ENCODE data around the gene PRG2. TPM values are rescaled to one million over a fixed set of nuclear protein-coding genes. Genes with fewer than 3 reads are reported as not detected.

PRG2 gene
- total RNA-seq, 1 experiment from 2014 or later, result 0.57 TPM

DNA sequence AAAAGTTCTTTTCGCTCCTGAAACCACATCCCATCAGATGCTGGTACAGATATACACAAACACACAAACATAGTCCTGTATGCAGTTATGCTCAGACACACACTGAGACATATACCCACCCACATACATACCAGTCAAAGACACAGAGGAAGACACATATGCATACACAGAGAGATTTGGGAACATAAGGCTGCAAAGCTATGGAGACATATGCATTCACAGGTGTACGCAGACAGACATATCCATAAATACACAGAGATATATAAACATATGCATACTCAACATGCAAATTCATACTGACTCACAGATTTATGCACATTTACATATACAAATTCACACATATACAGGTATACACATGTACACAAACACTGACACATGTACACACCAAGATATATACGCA lies 15.5 kb downstream of the PRG2 start:
- POLR2A ChIA-PET, result no interaction called here
- TF ChIP-seq GABPB1 (CRISPR knock-in tag; IDR thresholded peaks at IDR 0.05), result no peak
- TF ChIP-seq KAT7 (CRISPR knock-in tag; IDR thresholded peaks at IDR 0.05; ENCODE audit: borderline replicate concordance), result no peak
- TF ChIP-seq AR (CRISPR knock-in tag; IDR thresholded peaks at IDR 0.05), result no peak
- CTCF ChIA-PET, result no interaction called here
- Mint-ChIP-seq H3K9me3 (peaks cover 6% of the 10 kb centered on the region), H3K27me3 (ENCODE audit: low read depth) (peaks cover 23% of the 10 kb centered on the region), H3K27ac (no peak overlapping the region), H3K4me3 (no peak overlapping the region), H3K36me3 (no peaks in the 10 kb centered on the region), H3K4me1 (peaks cover 2% of the 10 kb centered on the region; the same call in 1 of the 2 replicates)
- DNase-seq (ENCODE audit: low spot score) (no peak), ATAC-seq (no peak)

GRCh38 chr11:57373146-57373545 lies 17.3 kb downstream of the PRG2 start:
- DNase-seq (ENCODE audit: low spot score), result no peak
- no peaks in the 10 kb centered on the region for H3K36me3 Mint-ChIP-seq
- TF ChIP-seq NFATC4 (CRISPR knock-in tag; IDR thresholded peaks at IDR 0.05), result no peak
- no peak for TF ChIP-seq KAT7 (CRISPR knock-in tag; IDR thresholded peaks at IDR 0.05; ENCODE audit: borderline replicate concordance)
- no peak for TF ChIP-seq RORB (CRISPR knock-in tag; IDR thresholded peaks at IDR 0.05)
- no peak for TF ChIP-seq ZNF512 (CRISPR knock-in tag; IDR thresholded peaks at IDR 0.05; ENCODE audit: borderline replicate concordance)
- CTCF ChIA-PET, result interaction anchor here (1.1 kb wide), 1 partner anchor 8 kb away, joined by 3 read pairs; no protein-coding TSS in a partner anchor
- H3K27me3 Mint-ChIP-seq (ENCODE audit: low read depth), result peaks cover 17% of the 10 kb centered on the region
- peaks cover 2% of the 10 kb centered on the region; the same call in 1 of the 2 replicates for H3K4me1 Mint-ChIP-seq
- no peak overlapping the region for H3K4me3 Mint-ChIP-seq
- no peak overlapping the region for H3K27ac Mint-ChIP-seq
- POLR2A ChIA-PET, result no interaction called here
- ATAC-seq, result no peak
- peaks cover 6% of the 10 kb centered on the region for H3K9me3 Mint-ChIP-seq

- no peaks in the 10 kb centered on the region for H3K36me3 Mint-ChIP-seq
- peaks cover 4% of the 10 kb centered on the region for H3K27me3 Mint-ChIP-seq (ENCODE audit: low read depth)
- no peak overlapping the region for H3K27ac Mint-ChIP-seq
- H3K4me1 Mint-ChIP-seq, result peaks cover 10% of the 10 kb centered on the region
- DNase-seq (ENCODE audit: low spot score) (no peak), ATAC-seq (no peak)
- ChIA-PET POLR2A (no interaction called here), CTCF (interaction anchor here (0.7 to 1.4 kb wide), 4 partner anchors 11 to 86 kb away, joined by 3 to 4 read pairs (median 4); no protein-coding TSS in a partner anchor)
- H3K4me3 Mint-ChIP-seq, result no peak overlapping the region
- peaks cover 6% of the 10 kb centered on the region for H3K9me3 Mint-ChIP-seq
- TF ChIP-seq HMGA2 (CRISPR knock-in tag; IDR thresholded peaks at IDR 0.05), result no peak
- no peak for TF ChIP-seq NR3C1 (CRISPR knock-in tag; conservative IDR thresholded peaks at IDR 0.05; ENCODE audit: low read depth)
- no peak for TF ChIP-seq ARID4B (CRISPR knock-in tag; IDR thresholded peaks at IDR 0.05; ENCODE audit: borderline replicate concordance)
- no peak for TF ChIP-seq FOXP1 (CRISPR knock-in tag; IDR thresholded peaks at IDR 0.05; ENCODE audit: borderline replicate concordance)
- no peak for TF ChIP-seq PREB (CRISPR knock-in tag; IDR thresholded peaks at IDR 0.05; ENCODE audit: borderline replicate concordance)
- no peak for TF ChIP-seq E2F4 (CRISPR knock-in tag; IDR thresholded peaks at IDR 0.05; ENCODE audit: borderline replicate concordance, low read depth)
- no peak for TF ChIP-seq RORB (CRISPR knock-in tag; IDR thresholded peaks at IDR 0.05)
- no peak for TF ChIP-seq NR2C2 (CRISPR knock-in tag; IDR thresholded peaks at IDR 0.05)
- no peak for TF ChIP-seq ZNF671 (CRISPR knock-in tag; IDR thresholded peaks at IDR 0.05)
- no peak for TF ChIP-seq FOXJ3 (CRISPR knock-in tag; IDR thresholded peaks at IDR 0.05; ENCODE audit: borderline replicate concordance)
- no peak for TF ChIP-seq NFATC4 (CRISPR knock-in tag; IDR thresholded peaks at IDR 0.05)
- no peak for TF ChIP-seq ZNF317 (CRISPR knock-in tag; IDR thresholded peaks at IDR 0.05; ENCODE audit: borderline replicate concordance, low read depth)
- no peak for TF ChIP-seq ZNF263 (CRISPR knock-in tag; IDR thresholded peaks at IDR 0.05; ENCODE audit: low read depth)
- TF ChIP-seq USF2 (CRISPR knock-in tag; IDR thresholded peaks at IDR 0.05), result no peak
Measured at GRCh38 chr11:57370941-57371340, 19.5 kb downstream of the PRG2 start.

Measured in WTC11 (cell line).